ENCODE results near the gene PARD3. TPM values are rescaled to one million over a fixed set of nuclear protein-coding genes. Genes with fewer than 3 reads are reported as not detected.

The PARD3 gene
- total RNA-seq, 1 donor from 2014 or later: 58.7 TPM

- no peak overlapping the region for H3K4me3 Mint-ChIP-seq
- no peak overlapping the region for H3K4me3 ChIP-seq
Observed at GRCh38 chr10:34316154-34316553, 498.9 kb downstream of the PARD3 start.

GRCh38 chr10:34314457-34314856, 500.6 kb downstream of the PARD3 start:
- DNase-seq (ENCODE audit: low spot score): no peak
- Mint-ChIP-seq H3K27ac (no peak overlapping the region), H3K27me3 (ENCODE audit: insufficient read depth, low read depth) (no peaks in the 10 kb centered on the region), H3K36me3 (peaks cover 9% of the 10 kb centered on the region), H3K4me3 (no peak overlapping the region), H3K9me3 (no peaks in the 10 kb centered on the region), H3K4me1 (peaks cover 21% of the 10 kb centered on the region)
- no peak overlapping the region for H3K9ac ChIP-seq
- H3K27ac ChIP-seq: no peak overlapping the region
- no peaks in the 10 kb centered on the region for H4K20me1 ChIP-seq (ENCODE audit: low read depth)
- no peaks in the 10 kb centered on the region for H3K79me2 ChIP-seq (ENCODE audit: low read depth)
- TF ChIP-seq EZH2phosphoT487 (IDR thresholded peaks at IDR 0.05) (no peak), EZH2 (IDR thresholded peaks at IDR 0.05) (no peak), CTCF (IDR thresholded peaks at IDR 0.05) (no peak)
- no peaks in the 10 kb centered on the region for H3F3A ChIP-seq (ENCODE audit: low read depth)
- no peaks in the 10 kb centered on the region for H3K36me3 ChIP-seq
- no peak overlapping the region for H3K4me2 ChIP-seq
- no peaks in the 10 kb centered on the region for H3K9me3 ChIP-seq (ENCODE audit: low read depth)
- H2AFZ ChIP-seq (replicated peaks): no peak overlapping the region
- H3K4me1 ChIP-seq: no peaks in the 10 kb centered on the region
- H3K4me3 ChIP-seq: no peak overlapping the region
- no peaks in the 10 kb centered on the region for H3K27me3 ChIP-seq

More at GRCh38 chr10:34316154-34316553, 498.9 kb downstream of the PARD3 start:
- Histone ChIP-seq H4K20me1 (ENCODE audit: low read depth) (no peaks in the 10 kb centered on the region), H3K36me3 (no peaks in the 10 kb centered on the region), H3K9ac (no peak overlapping the region), H3K27me3 (no peaks in the 10 kb centered on the region), H2AFZ (replicated peaks) (no peak overlapping the region), H3K4me2 (no peak overlapping the region), H3K9me3 (ENCODE audit: low read depth) (no peaks in the 10 kb centered on the region), H3K4me1 (no peaks in the 10 kb centered on the region), H3F3A (ENCODE audit: low read depth) (no peaks in the 10 kb centered on the region), H3K79me2 (ENCODE audit: low read depth) (no peaks in the 10 kb centered on the region), H3K27ac (no peak overlapping the region)
- no peak for TF ChIP-seq CTCF (IDR thresholded peaks at IDR 0.05)
- TF ChIP-seq EZH2phosphoT487 (IDR thresholded peaks at IDR 0.05): no peak
- no peak for TF ChIP-seq EZH2 (IDR thresholded peaks at IDR 0.05)
- no peak for DNase-seq (ENCODE audit: low spot score)
- H3K27me3 Mint-ChIP-seq (ENCODE audit: insufficient read depth, low read depth): no peaks in the 10 kb centered on the region
- no peak overlapping the region for H3K27ac Mint-ChIP-seq
- H3K4me1 Mint-ChIP-seq: peaks cover 7% of the 10 kb centered on the region
- peaks cover 9% of the 10 kb centered on the region for H3K36me3 Mint-ChIP-seq
- H3K9me3 Mint-ChIP-seq: no peaks in the 10 kb centered on the region

- H3K27ac Mint-ChIP-seq: no peak overlapping the region
- no peak for TF ChIP-seq CTCF (IDR thresholded peaks at IDR 0.05)
- no peak for TF ChIP-seq EZH2 (IDR thresholded peaks at IDR 0.05)
- TF ChIP-seq EZH2phosphoT487 (IDR thresholded peaks at IDR 0.05): no peak
Observed at GRCh38 chr10:34313888-34314287, 501.2 kb downstream of the PARD3 start.

More at GRCh38 chr10:34313888-34314287, 501.2 kb downstream of the PARD3 start:
- Histone ChIP-seq H3K4me3 (no peak overlapping the region), H3F3A (ENCODE audit: low read depth) (no peaks in the 10 kb centered on the region), H4K20me1 (ENCODE audit: low read depth) (no peaks in the 10 kb centered on the region), H2AFZ (replicated peaks) (no peak overlapping the region), H3K27ac (no peak overlapping the region), H3K9ac (no peak overlapping the region), H3K4me1 (no peaks in the 10 kb centered on the region), H3K36me3 (no peaks in the 10 kb centered on the region), H3K27me3 (no peaks in the 10 kb centered on the region), H3K9me3 (ENCODE audit: low read depth) (no peaks in the 10 kb centered on the region), H3K79me2 (ENCODE audit: low read depth) (no peaks in the 10 kb centered on the region), H3K4me2 (no peak overlapping the region)
- no peak for DNase-seq (ENCODE audit: low spot score)
- no peak overlapping the region for H3K4me3 Mint-ChIP-seq
- H3K36me3 Mint-ChIP-seq: peaks cover 11% of the 10 kb centered on the region
- peaks cover 23% of the 10 kb centered on the region for H3K4me1 Mint-ChIP-seq
- H3K9me3 Mint-ChIP-seq: no peaks in the 10 kb centered on the region
- H3K27me3 Mint-ChIP-seq (ENCODE audit: insufficient read depth, low read depth): no peaks in the 10 kb centered on the region

All from neural progenitor cell (in vitro differentiated cells).